GM20000 (cell line): Measurements from ENCODE around the gene MLANA.

ENCODE experiments used
- DNase-seq: peaks from one replicate; pipeline ENCODE4 v3.0.0; 2012; ENCODE audit warnings: low spot score
- CTCF ChIP-seq: IDR thresholded peaks from 2 replicates; pipeline ENCODE4 v1.5.1; 2012; ENCODE audit warnings: mild to moderate bottlenecking, control low read depth; ENCODE audit errors: extremely low read depth, missing control alignments

The MLANA gene

DNA sequence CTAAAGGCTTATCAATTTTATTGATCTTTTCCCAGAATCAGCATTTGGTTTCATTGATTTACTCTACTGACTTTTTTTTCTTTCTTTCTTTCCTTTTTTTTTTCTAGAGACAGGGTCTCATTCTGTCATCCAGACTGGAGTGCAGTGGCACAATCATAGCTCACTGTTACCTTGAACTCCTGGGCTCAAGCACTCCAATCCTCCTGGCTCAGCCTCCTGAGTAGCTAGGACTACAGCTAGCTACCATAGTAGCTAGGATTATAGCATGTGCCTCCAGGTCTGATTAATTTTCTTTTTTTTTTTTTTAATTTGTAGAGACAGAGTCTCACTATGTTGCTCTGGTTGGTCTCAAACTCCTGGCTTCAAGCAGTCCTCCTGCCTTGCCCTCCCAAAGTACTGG lies 11.7 kb downstream of the MLANA start:
- no peak for TF ChIP-seq CTCF

DNA sequence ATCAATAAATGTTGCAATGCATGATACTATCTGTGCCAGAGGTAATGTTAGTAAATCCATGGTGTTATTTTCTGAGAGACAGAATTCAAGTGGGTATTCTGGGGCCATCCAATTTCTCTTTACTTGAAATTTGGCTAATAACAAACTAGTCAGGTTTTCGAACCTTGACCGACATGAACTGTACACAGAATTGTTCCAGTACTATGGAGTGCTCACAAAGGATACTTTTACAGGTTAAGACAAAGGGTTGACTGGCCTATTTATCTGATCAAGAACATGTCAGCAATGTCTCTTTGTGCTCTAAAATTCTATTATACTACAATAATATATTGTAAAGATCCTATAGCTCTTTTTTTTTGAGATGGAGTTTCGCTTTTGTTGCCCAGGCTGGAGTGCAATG lies 18.2 kb downstream of the MLANA start:
- DNase-seq, result no peak
- no peak for TF ChIP-seq CTCF

More for the DNA sequence above, 11.7 kb downstream of the MLANA start:
- no peak for DNase-seq

- DNase-seq, result no peak
Observed at GRCh38 chr9:5909976-5910375, 19.3 kb downstream of the MLANA start.

DNA sequence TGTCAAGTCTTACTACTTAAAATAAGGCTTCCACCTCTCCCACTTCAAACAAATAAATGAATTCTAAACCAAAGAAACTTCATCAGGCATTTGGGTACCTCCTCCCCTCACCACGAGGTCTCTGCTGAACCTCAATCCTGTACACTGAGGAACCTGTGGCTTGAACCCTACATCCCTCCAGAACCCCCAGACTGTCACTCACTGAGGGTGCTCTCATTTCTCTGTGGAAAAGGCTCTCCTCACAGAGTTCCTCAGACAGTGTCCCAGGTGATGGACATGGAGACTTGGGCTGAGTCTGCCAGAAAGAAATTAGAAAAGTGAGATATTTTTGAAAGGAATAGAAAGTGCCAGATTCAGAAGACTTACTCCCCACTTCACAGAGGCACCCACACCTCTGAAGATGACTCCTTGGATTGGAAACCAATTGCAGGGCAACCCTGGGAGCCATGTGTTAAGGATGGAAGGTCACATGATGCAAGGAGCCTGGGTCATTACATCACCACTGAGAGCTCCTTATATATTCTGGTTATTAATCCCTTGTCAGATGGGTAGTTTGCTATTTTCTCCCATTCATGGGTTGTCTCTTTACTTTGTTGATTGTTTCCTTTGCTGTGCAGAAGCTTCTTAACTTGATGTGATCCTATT lies 19.8 kb downstream of the MLANA start:
- no peak for DNase-seq
- TF ChIP-seq CTCF, result no peak

More at GRCh38 chr9:5909976-5910375, 19.3 kb downstream of the MLANA start:
- no peak for TF ChIP-seq CTCF

DNA sequence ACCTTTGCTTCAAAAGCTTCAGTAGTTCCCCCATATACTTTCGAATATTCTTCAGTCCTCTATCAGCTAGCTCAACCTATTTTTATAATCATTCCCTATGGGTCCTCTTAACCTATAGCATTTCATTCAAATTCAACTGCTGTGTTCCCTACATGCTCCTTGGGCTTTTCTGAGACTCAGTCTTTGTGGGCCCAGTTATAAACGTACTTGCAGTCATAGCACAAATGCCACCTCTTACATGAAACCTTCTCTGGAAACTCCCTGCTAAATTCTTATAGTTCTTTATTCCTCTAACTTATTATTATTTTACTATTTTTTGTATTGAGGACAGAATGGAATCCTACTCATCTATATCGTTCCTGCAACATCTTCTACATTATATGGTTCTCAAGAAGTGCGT lies 24.7 kb downstream of the MLANA start:
- no peak for TF ChIP-seq CTCF

DNA sequence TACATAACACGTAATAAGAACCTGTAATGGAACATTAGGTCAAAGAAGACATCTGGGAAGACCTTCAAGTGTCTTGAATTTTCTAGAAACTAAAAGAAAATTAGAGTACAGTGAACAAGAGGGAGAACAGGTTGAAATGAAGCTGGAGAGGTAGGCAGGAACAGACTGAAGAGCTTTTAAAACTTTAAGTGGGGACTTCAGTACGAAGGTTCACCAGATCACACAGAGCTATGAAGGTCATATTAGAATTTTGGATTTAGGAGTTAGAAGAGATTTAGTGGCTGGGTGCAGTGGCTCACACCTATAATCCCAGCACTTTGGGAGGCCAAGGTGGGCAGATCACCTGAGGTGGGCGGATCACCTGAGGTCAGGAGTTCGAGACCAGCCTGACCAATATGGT lies 26.6 kb downstream of the MLANA start:
- DNase-seq, result no peak
- no peak for TF ChIP-seq CTCF

More for the DNA sequence above, 24.7 kb downstream of the MLANA start:
- DNase-seq, result no peak

- no peak for DNase-seq
- no peak for TF ChIP-seq CTCF
Observed at GRCh38 chr9:5917888-5918287, 27.2 kb downstream of the MLANA start.
